HG03457 (cell line): ENCODE data around the gene TAGLN.

Experiments
- ATAC-seq: cut with Tn5 transposase; IDR thresholded peaks from one replicate; pipeline ENCODE4 v1.9.1; 2021; ENCODE audit warnings: moderate number of reproducible peaks; ENCODE audit not compliant: unreplicated experiment

TAGLN gene

GRCh38 chr11:117212697-117213355 is 13.7 kb downstream of the TAGLN start:
- ATAC-seq: no peak

DNA sequence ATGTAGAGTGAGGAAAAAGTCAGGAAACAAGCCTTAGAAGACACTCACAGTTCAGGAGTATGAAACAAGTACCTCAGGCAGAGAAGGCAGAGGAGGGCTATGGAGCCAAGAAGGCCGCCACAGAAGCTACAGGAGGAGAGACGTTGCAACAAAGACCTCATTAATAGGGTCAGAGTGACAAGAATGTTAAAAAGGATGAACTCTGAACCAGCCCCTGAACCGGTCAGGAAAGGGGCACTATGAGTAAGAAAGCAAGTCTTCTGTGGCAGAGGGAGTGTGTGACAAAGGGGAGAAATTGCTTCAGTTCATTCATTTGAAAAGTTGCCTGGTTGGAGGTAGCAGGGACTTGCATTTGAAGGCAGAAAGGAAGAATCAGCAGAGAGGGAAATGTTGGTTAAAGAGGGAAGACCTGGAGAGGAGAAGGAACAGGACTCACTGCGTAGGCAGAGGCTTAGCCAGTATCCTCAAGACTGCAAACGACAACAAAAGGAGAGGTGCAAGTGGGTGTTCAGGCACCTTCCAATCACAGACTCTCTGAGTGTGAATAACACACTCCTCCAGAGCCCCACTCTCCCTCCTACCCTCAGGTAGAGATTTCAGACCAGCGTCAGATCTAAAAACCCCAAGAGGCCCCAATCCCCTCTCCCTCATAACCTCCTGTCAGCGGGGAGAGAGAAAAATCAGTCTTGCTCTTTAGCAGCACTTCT is 15.4 kb downstream of the TAGLN start:
- ATAC-seq: no peak

DNA sequence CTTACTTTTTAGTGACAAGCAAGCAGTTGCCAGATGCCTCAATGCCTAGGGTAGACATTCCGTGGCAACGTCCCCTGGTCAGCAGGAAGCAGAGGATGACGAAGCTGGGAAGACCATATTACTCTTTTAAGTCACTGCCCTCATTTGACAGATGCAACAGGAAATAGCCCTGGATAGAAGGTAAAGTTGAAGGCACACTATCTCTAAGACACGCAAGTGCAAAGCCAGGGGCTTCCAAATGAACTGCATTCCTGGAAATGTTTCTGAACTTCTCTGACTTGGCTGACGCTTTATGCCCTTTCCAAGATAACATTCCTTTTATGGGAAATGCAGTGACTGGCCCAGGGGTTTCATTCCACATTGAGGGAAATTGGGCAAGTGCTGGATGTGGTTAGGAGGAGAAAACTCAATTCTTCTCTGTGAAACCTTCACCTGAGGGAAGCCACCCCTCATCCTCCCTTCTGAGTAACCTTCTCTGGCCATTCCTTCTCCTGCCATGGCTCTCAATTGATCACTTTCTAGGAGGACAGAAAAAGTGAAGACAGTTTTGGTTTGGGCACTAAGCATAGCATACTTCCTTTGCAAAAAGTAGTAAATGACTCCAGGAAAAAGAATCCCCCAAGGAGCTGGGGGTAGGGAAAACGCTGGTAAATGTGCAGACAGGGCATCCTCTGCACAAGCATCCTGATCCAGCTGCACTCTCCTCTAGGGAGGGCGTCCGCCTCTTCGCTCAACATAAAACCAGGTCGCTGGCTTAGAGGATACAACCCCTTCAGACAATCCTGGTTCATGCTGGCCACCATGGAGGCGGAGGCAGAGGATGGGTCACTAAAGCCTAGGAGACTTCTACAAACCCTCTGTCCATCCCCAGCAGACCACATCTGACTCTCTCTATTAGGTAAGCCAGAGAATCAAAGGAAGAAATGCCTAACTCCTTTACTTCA is 18.2 kb downstream of the TAGLN start:
- no peak for ATAC-seq

DNA sequence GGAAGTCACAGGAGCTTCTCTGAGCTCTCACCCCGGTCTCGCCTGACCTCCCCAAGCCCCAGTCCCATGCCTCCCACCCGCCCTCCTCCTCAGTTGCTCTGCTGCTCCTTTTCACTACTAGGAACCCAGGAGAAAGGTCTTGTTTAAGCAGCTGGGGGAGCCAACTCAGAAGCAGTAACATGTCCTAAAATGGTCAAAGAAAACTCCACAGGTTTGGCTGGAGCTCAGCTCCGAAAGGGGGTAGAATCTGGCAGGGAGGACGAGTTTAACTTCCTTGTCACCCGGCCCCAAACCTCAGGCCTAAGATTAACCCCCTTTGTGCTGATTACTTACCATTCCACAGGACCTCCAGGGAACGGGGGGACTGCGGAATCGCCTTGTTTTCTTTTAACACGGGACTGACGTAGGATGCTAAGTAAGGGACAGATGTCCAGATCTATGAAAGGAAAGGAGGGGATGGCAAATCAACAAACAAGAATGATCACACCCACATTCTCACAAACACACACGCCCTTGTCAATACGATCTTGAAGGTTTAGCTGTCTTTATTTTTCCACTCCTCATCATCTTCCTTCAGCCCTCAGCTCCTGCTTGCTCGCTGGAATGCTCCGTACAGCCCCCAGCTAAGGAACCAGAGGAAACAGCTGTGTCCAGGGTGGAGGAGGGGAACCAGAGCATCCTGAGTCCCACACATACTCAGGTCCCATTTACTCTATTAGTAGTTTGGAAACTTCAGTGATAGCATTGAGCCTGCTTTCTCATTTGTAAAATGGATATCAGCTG is 19.2 kb downstream of the TAGLN start:
- ATAC-seq: no peak

- ATAC-seq: no peak
Observed at GRCh38 chr11:117219001-117219400, 19.8 kb downstream of the TAGLN start.

GRCh38 chr11:117219455-117219854 is 20.3 kb downstream of the TAGLN start:
- ATAC-seq: no peak

- no peak for ATAC-seq
Observed at GRCh38 chr11:117219995-117220394, 20.8 kb downstream of the TAGLN start.

DNA sequence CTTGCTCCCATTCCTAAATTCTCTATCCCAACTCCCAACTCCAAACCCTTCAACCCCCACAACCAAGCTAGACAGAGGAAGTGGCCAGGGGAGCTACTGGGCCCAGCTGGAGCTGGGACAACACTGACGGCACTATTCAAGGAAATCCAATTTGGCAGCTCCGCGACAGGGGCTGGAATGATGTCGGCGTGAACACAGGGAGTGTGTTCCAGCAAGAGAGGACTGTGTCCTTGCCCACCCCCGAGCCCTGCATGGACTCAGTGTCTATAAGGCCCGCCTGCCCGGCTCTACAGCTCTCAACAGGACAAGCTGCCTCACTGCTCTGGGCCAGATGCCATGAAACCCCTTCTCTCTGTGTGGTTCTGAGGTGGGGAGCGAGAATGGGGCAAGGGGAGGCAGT is 21.4 kb downstream of the TAGLN start:
- no peak for ATAC-seq

- no peak for ATAC-seq
Observed at GRCh38 chr11:117220999-117221774, 22.0 kb downstream of the TAGLN start.

DNA sequence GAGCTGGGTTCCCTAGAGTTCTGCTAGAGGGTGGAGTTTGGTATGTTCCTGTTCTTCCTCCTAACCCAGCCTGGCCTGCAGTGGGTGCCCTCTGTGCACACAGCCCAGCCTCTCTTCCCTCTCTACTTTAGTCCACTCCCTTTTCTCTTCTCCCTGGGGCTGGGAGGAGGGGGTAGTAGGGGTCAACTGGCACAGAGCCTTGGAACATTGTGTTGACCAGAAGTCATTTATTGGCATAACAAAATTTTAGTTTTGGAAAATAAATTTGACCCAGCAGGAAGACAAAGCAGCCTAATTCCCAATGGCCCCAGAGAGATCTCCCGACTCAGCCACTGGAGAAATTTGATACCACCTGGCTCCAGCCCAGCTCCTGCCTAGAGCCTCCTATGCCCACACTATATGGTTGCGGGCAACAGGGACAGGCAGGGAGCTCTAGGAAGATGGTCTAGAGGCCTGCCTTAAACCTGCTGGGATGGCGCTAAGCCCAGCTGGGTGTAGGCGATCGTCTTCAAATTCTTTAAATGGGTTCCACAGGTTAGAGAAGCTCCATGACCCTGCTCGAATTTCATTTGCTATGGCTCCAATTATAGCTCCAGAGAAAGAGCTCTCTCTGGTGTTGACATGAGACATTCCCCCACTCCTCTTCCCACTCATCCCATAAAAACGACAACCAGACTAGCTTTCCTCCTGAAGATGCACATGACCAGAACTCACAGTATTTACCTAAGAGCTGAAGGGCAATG is 22.8 kb downstream of the TAGLN start:
- ATAC-seq: no peak

GRCh38 chr11:117222991-117223740 is 24.0 kb downstream of the TAGLN start:
- no peak for ATAC-seq

DNA sequence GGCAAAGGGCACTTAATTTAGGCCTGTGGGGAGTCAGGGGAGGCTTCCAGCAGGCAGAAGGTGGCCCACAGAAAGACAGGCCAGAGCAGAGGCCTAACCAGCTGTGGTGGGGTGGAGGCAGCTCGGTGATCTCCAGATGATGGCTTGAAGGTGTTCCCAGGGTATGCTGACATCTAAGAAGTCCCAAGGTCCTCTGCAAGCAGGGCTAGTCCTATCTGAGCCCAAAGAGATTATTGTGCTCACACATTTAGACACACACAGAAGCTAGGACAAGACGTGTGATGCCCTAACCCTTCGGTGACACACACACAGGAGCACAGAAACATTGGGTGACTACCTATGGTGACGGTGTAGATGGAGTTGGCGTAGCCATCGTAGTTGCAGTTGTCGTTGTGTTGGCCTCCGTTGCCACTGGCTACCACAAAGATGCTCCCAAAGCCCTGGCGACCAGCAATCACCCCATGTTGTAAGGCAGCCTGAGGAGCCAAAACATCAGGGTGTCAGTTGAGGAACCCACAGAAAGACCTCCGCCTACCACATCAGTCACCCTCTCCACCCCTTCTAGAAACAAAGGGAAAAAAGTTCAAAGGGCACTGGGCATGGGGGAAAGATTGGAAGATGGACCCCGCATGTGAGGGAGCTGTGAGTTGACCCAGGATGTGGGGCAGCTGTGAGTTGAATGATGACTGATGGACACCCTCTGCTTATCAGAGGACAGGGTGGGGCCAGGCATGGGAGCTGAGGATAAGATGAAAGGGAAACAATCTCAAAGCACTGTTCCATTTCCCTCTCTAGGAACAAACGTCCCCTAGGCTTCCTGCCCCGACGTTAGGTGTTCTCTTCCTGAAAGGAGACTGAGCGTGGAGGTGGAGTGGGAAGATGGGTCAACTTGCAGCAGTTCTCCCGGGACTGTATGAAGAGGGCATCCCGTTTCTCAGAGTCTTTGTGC is 24.8 kb downstream of the TAGLN start:
- ATAC-seq: no peak

DNA sequence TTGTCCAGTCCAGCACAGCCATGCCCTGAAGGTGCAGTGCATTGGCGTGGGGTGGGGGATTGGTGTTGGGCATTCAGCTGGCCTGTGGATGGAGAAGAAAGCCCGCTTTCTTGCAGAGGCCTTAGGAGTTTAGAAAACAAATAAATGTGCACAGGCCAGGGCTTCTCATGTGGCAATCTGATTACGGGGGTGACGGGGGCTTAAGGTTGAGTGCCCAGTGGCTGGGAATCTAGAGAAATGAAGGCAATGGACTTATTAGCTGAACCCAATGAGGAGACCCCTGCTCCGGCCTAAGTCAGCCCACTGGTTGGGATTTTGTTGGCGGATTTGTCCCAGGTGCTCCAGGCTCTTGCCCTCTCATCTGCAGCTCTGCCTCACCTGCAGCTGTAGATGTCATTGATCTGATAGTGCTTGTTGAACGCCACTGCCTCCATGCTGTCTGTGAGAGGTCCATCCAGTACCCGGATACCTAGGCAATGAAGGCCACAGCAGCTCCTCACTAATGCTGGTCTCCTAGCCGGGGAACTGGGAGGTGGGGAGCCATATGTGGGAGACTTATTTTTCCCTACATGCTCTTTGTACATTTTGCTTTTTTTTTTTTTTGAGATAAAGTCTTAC is 26.5 kb downstream of the TAGLN start:
- ATAC-seq: no peak

DNA sequence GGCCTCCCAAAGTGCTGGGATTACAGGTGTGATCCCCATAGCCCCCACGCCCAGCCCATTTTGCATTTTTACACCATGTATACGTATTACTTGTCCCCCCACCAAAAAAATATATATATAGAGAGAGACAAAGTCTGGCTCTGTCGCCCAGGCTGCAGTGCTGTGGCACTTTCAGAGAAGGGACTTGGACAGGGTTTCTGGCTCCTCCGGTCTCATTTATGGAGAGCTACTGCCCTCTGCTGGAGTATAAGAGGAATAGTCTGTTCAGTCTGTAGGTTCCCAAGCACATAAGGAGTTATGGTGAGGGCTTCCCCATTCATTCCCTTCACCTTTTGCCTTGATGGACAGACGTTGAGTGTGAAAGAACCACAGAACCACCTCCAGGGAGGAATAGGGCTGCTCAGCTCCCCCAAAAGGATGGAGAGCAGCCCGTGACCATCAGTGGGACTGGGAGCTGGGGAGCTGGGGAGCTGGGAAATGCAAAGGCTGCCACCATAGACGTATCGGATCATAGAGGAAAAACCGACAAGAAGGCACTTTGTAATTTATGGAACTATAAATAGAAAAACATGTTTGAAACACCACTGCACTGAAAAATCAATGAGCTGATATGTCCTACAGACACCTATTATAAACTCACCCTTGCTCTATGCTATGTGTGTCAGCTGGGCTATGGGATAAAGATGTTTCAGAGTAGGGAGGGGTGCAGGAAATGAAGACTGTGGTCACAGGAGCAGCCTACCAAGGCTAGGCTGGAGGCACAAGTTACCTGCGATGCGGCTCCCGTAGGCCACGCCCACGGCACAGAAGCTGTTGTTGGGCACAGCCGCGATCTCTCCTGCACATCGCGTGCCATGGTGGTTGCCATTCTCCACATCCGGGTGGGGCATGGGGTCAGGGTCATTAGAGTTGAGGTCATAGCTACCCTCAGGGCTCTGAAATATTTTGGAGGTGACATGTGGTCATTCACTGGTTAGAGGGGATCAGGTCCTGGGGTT is 27.5 kb downstream of the TAGLN start:
- ATAC-seq: no peak

DNA sequence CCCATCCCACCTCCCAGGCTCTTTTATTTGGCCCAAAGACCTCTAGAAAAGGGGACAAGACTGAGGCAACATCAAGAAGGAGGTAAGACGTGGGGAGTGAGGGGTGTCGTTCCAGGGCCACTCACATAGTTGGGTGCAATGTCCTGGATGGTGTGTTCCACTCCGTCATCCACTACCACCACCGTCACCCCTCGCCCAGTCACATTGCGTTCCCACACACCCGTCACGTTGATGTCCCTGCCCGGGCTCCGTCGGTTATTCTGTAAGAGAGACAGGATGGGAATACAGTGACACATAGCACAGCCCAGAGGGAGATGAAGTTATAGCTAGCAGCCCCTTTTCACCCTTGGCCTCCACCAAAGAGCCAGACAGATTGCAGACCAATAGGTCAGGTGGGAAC is 28.9 kb downstream of the TAGLN start:
- no peak for ATAC-seq

DNA sequence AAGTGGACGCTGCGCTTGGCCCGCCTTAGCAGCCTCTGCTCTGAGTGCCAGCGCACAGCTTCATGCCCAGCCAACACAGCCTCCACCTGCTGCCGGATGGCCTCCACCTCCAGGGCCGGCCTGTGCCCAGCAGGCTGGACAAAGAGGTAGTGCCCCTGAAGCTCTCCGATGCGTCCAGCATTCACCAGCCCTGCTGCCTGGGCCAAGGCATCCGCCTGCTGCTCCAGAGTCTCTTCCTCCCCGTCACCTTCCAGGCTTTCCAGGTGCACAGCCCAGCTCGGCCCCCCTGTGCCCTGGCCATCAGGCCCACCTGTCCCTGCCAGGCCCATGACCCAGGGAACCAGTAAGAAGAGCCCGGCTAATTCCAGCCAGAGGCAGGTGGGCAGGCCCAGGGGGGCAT is 30.2 kb downstream of the TAGLN start:
- no peak for ATAC-seq
